ENCODE measurements around the gene CSH1. TPM values are rescaled to one million over a fixed set of nuclear protein-coding genes. Genes with fewer than 3 reads are reported as not detected.
"Not testable (repeated sequence)": the region's sequence is repeated elsewhere in the genome, so short reads cannot be mapped to it uniquely, and the experiment has no call there.

CSH1 gene
- total RNA-seq = not detected

- H3K9me3 ChIP-seq; H3K27ac ChIP-seq; intact Hi-C loops (cut with DNase I); H3K36me3 ChIP-seq; H3K27me3 ChIP-seq; DNase-seq (ENCODE audit: extremely low spot score in 2 of 2); H3K4me1 ChIP-seq; H3K4me3 ChIP-seq: not testable (repeated sequence)
Measured at GRCh38 chr17:63896524-63897354, at the start of gene CSH1. Gene CSH1 (minus strand): TSS chr17:63896574. CDS start chr17:63896511, 63 bp downstream.

- intact Hi-C loops (cut with DNase I) = no loop called here
- H3K36me3 ChIP-seq = no peaks in the 10 kb centered on the region
- H3K27ac ChIP-seq = no peak overlapping the region
- no peak for TF ChIP-seq POLR2A (IDR thresholded peaks at IDR 0.05)
- TF ChIP-seq POLR2AphosphoS5 (IDR thresholded peaks at IDR 0.05; ENCODE audit: insufficient read depth in 1 of 2, low read depth in 1 of 2) = no peak
- TF ChIP-seq, protein P1, sequence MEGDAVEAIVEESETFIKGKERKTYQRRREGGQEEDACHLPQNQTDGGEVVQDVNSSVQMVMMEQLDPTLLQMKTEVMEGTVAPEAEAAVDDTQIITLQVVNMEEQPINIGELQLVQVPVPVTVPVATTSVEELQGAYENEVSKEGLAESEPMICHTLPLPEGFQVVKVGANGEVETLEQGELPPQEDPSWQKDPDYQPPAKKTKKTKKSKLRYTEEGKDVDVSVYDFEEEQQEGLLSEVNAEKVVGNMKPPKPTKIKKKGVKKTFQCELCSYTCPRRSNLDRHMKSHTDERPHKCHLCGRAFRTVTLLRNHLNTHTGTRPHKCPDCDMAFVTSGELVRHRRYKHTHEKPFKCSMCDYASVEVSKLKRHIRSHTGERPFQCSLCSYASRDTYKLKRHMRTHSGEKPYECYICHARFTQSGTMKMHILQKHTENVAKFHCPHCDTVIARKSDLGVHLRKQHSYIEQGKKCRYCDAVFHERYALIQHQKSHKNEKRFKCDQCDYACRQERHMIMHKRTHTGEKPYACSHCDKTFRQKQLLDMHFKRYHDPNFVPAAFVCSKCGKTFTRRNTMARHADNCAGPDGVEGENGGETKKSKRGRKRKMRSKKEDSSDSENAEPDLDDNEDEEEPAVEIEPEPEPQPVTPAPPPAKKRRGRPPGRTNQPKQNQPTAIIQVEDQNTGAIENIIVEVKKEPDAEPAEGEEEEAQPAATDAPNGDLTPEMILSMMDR (IDR thresholded peaks at IDR 0.05) = no peak
- no peaks in the 10 kb centered on the region for H3K4me1 ChIP-seq
- no peak for DNase-seq (ENCODE audit: extremely low spot score in 2 of 2)
- H3K27me3 ChIP-seq = no peaks in the 10 kb centered on the region
- H3K9me3 ChIP-seq = no peaks in the 10 kb centered on the region
- H3K4me3 ChIP-seq = no peak overlapping the region
Measured at GRCh38 chr17:63945784-63946439, 49.5 kb upstream of the CSH1 start.

DNA sequence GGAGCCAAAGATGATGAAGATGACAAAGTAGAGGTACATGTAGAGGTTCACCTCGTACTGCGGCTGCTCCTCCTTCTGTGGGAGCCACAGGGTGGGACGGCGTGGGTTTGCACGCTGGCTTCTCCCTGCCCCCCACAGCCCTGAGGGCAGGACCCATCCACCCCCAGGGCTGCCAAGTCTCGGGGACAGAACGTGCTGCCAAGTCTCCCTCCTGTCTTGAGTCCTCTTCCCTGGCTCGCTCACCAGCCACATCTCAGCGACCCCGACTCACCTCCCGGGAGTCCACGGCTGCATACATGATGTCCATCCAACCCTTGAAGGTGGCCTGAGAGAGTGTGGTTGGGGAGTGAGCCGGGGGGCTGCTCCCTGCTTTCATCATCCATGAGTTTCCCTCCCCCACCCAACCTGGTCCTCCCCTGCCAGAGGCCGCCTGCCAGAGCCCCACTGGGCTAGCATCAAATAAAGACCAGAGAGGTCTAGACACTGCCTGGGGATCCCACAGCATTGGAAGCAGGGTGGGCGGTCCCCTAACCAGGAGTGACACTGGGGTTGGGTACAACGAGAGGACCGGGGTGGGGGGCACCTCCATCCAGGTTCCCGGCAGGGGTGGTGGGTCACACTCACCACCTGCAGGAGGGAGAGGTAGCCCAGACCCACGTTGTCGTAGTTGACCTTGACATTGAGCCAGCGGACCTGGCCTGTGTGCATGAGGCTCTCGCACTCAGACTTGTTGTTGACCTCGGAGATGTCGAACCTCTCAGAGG lies 48.5 kb upstream of the CSH1 start:
- no peaks in the 10 kb centered on the region for H3K4me1 ChIP-seq
- no peaks in the 10 kb centered on the region for H3K9me3 ChIP-seq
- no peak for DNase-seq (ENCODE audit: extremely low spot score in 2 of 2)
- H3K36me3 ChIP-seq = no peaks in the 10 kb centered on the region
- no peaks in the 10 kb centered on the region for H3K27me3 ChIP-seq
- no peak overlapping the region for H3K4me3 ChIP-seq
- H3K27ac ChIP-seq = no peak overlapping the region
- no peak for TF ChIP-seq POLR2A (IDR thresholded peaks at IDR 0.05)
- TF ChIP-seq, protein P1 (IDR thresholded peaks at IDR 0.05) = no peak
- TF ChIP-seq POLR2AphosphoS5 (IDR thresholded peaks at IDR 0.05; ENCODE audit: insufficient read depth in 1 of 2, low read depth in 1 of 2) = no peak
- intact Hi-C loops (cut with DNase I) = no loop called here

GRCh38 chr17:63943745-63944144 lies 47.4 kb upstream of the CSH1 start:
- Histone ChIP-seq H3K9me3 (no peaks in the 10 kb centered on the region), H3K4me1 (no peaks in the 10 kb centered on the region), H3K4me3 (no peak overlapping the region), H3K36me3 (no peaks in the 10 kb centered on the region), H3K27ac (no peak overlapping the region), H3K27me3 (no peaks in the 10 kb centered on the region)
- intact Hi-C loops (cut with DNase I) = no loop called here
- DNase-seq (ENCODE audit: extremely low spot score in 2 of 2) = no peak
- no peak for TF ChIP-seq POLR2A (IDR thresholded peaks at IDR 0.05)
- TF ChIP-seq, protein P1 (IDR thresholded peaks at IDR 0.05) = no peak
- TF ChIP-seq POLR2AphosphoS5 (IDR thresholded peaks at IDR 0.05; ENCODE audit: insufficient read depth in 1 of 2, low read depth in 1 of 2) = no peak

- H3K27me3 ChIP-seq = no peaks in the 10 kb centered on the region
- TF ChIP-seq POLR2AphosphoS5 (IDR thresholded peaks at IDR 0.05; ENCODE audit: insufficient read depth in 1 of 2, low read depth in 1 of 2) = no peak
- TF ChIP-seq POLR2A (IDR thresholded peaks at IDR 0.05) = no peak
- TF ChIP-seq, protein P1 (IDR thresholded peaks at IDR 0.05) = no peak
- no peaks in the 10 kb centered on the region for H3K4me1 ChIP-seq
- intact Hi-C loops (cut with DNase I) = no loop called here
- H3K27ac ChIP-seq = no peak overlapping the region
- H3K9me3 ChIP-seq = no peaks in the 10 kb centered on the region
- no peak overlapping the region for H3K4me3 ChIP-seq
- no peak for DNase-seq (ENCODE audit: extremely low spot score in 2 of 2)
- H3K36me3 ChIP-seq = no peaks in the 10 kb centered on the region
Measured at GRCh38 chr17:63942309-63942985, 46.1 kb upstream of the CSH1 start.
